ENCODE measurements around the gene C9orf78. TPM values are rescaled to one million over a fixed set of nuclear protein-coding genes. Genes with fewer than 3 reads are reported as not detected.

The C9orf78 gene
- total RNA-seq, 1 donor from 2014 or later: 34.6 TPM

GRCh38 chr9:129875181-129875611 is 40.1 kb upstream of the C9orf78 start:
- no peak overlapping the region for H3K27ac Mint-ChIP-seq (ENCODE audit: unreplicated experiment)
- no peak for DNase-seq (ENCODE audit: low read depth, low spot score)
- no peaks in the 10 kb centered on the region for H3K9me3 Mint-ChIP-seq
- peaks cover 2% of the 10 kb centered on the region for H3K36me3 Mint-ChIP-seq (ENCODE audit: low read depth)
- no peaks in the 10 kb centered on the region for H3K27me3 Mint-ChIP-seq (ENCODE audit: low read depth)
- H3K4me3 Mint-ChIP-seq: no peak overlapping the region
- H3K4me1 Mint-ChIP-seq: peaks cover 8% of the 10 kb centered on the region
- peak; percentile 30 for TF ChIP-seq CTCF (conservative IDR thresholded peaks at IDR 0.05)

GRCh38 chr9:129874261-129875101 is 39.4 kb upstream of the C9orf78 start:
- H3K36me3 Mint-ChIP-seq (ENCODE audit: low read depth): peaks cover 2% of the 10 kb centered on the region
- no peaks in the 10 kb centered on the region for H3K27me3 Mint-ChIP-seq (ENCODE audit: low read depth)
- H3K4me1 Mint-ChIP-seq: peaks cover 11% of the 10 kb centered on the region
- TF ChIP-seq CTCF (conservative IDR thresholded peaks at IDR 0.05): no peak
- no peak overlapping the region for H3K4me3 Mint-ChIP-seq
- H3K9me3 Mint-ChIP-seq: no peaks in the 10 kb centered on the region
- H3K27ac Mint-ChIP-seq (ENCODE audit: unreplicated experiment): peak overlapping the region; percentile 53
- no peak for DNase-seq (ENCODE audit: low read depth, low spot score)

- peak overlapping the region; percentile 98 for H3K27ac Mint-ChIP-seq (ENCODE audit: unreplicated experiment)
- no peaks in the 10 kb centered on the region for H3K9me3 Mint-ChIP-seq
Measured at GRCh38 chr9:129873563-129874190, 38.6 kb upstream of the C9orf78 start.

GRCh38 chr9:129871046-129871445 is 36.0 kb upstream of the C9orf78 start:
- H3K36me3 Mint-ChIP-seq (ENCODE audit: low read depth): peaks cover 2% of the 10 kb centered on the region
- no peak overlapping the region for H3K27ac Mint-ChIP-seq (ENCODE audit: unreplicated experiment)
- no peaks in the 10 kb centered on the region for H3K9me3 Mint-ChIP-seq

More at GRCh38 chr9:129873563-129874190, 38.6 kb upstream of the C9orf78 start:
- peaks cover 2% of the 10 kb centered on the region for H3K36me3 Mint-ChIP-seq (ENCODE audit: low read depth)
- no peaks in the 10 kb centered on the region for H3K27me3 Mint-ChIP-seq (ENCODE audit: low read depth)
- peaks cover 11% of the 10 kb centered on the region for H3K4me1 Mint-ChIP-seq
- no peak for DNase-seq (ENCODE audit: low read depth, low spot score)
- H3K4me3 Mint-ChIP-seq: no peak overlapping the region
- no peak for TF ChIP-seq CTCF (conservative IDR thresholded peaks at IDR 0.05)

More at GRCh38 chr9:129871046-129871445, 36.0 kb upstream of the C9orf78 start:
- Mint-ChIP-seq H3K4me1 (peaks cover 11% of the 10 kb centered on the region), H3K27me3 (ENCODE audit: low read depth) (no peaks in the 10 kb centered on the region), H3K4me3 (no peak overlapping the region)
- TF ChIP-seq CTCF (conservative IDR thresholded peaks at IDR 0.05): no peak
- no peak for DNase-seq (ENCODE audit: low read depth, low spot score)
